Thyroid gland (tissue), 4 donors: ENCODE measurements around the gene CNTN5. TPM values are rescaled to one million over a fixed set of nuclear protein-coding genes. Genes with fewer than 3 reads are reported as not detected.
"Not testable (repeated sequence)": the region's sequence is repeated elsewhere in the genome, so short reads cannot be mapped to it uniquely, and the experiment has no call there.

Source experiments
- DNase-seq, 2 donors: peaks; one replicate each; pipeline ENCODE4 v3.0.0-alpha.2; 2019
- H3K27ac ChIP-seq, 3 donors: fragments of 200-600 bp; sonication (generic); 1 replicate in 2 of 3; 2 replicates in 1 of 3; pipeline ENCODE4 v1.5.1; 2016 to 2019; ENCODE audit warnings: mild to moderate bottlenecking in 1 of 3, moderate library complexity in 1 of 3
- H3K27me3 ChIP-seq: fragments of 200-600 bp; sonication (generic); one replicate; pipeline ENCODE4 v1.5.1; 2019
- H3K36me3 ChIP-seq, 2 donors: fragments of 200-600 bp; sonication (generic); one replicate each; pipeline ENCODE4 v1.5.1; 2016 to 2019
- H3K4me1 ChIP-seq, 2 donors: fragments of 200-600 bp; sonication (generic); one replicate each; pipeline ENCODE4 v1.5.1; 2017 to 2019
- H3K4me3 ChIP-seq, 3 donors: fragments of 200-600 bp; sonication (generic); replicated peaks in 1 of 3; 1 replicate in 2 of 3; 2 replicates in 1 of 3; pipeline ENCODE4 v1.5.1; 2016; ENCODE audit warnings: mild to moderate bottlenecking in 1 of 3
- H3K9me3 ChIP-seq: fragments of 200-600 bp; sonication (generic); one replicate; pipeline ENCODE4 v1.5.1; 2017
- CTCF ChIP-seq, 6 experiments: fragments of 200-600 bp in 3 of 6; fragments of 450-650 bp in 3 of 6; sonication (generic) in 3 of 6; IDR thresholded peaks; one replicate each; pipeline ENCODE4 v1.5.1; 2016 to 2019; ENCODE audit warnings: antibody characterized with exemption in 6 of 6, mild to moderate bottlenecking in 2 of 6, inconsistent platforms in 1 of 6, moderate library complexity in 1 of 6
- POLR2A ChIP-seq, 2 donors: fragments of 450-650 bp; IDR thresholded peaks; one replicate each; pipeline ENCODE4 v1.6.1; 2017; ENCODE audit warnings: antibody characterized with exemption in 2 of 2, mild to moderate bottlenecking in 2 of 2, moderate library complexity in 1 of 2
- WGBS, 2 donors: methylation state at CpG; one replicate each; pipeline ENCODE4 v1.1.5; 2017; 5-methylcytosine and 5-hydroxymethylcytosine counted together
- intact Hi-C: fragments of 100-400 bp; cut with DNase I; formaldehyde crosslinking; loops from one replicate; pipeline ENCODE4 v1.15.1; 2023
- total RNA-seq, 4 donors: library from RNA; depleted of rRNA; stranded (reverse); fragments of >200 nt; gene quantifications; one replicate each; pipeline ENCODE4 v1.2.3, GENCODE V29; 2016

Gene CNTN5
- total RNA-seq, 4 donors from 2014 or later = 1.9 to 14.3 (median 12.0) TPM

- TF ChIP-seq CTCF (IDR thresholded peaks at IDR 0.05) (no peak), POLR2A (IDR thresholded peaks at IDR 0.05) (no peak)
- H3K4me3 ChIP-seq = no peak overlapping the region
- H3K4me1 ChIP-seq = no peaks in the 10 kb centered on the region
- no peaks in the 10 kb centered on the region for H3K9me3 ChIP-seq
- DNase-seq = no peak
- intact Hi-C loops = no loop called here
- 93 to 95% methylated on average over 6 of the region's 6 CpGs for WGBS, 2 donors
- no peak overlapping the region for H3K27ac ChIP-seq
- no peaks in the 10 kb centered on the region for H3K36me3 ChIP-seq
- no peaks in the 10 kb centered on the region for H3K27me3 ChIP-seq
Measured at GRCh38 chr11:99812516-99812915, 791.8 kb downstream of the CNTN5 start.

- no peak overlapping the region for H3K4me3 ChIP-seq
- H3K36me3 ChIP-seq = no peaks in the 10 kb centered on the region
- no peak overlapping the region for H3K27ac ChIP-seq
- no peaks in the 10 kb centered on the region for H3K9me3 ChIP-seq
- no peaks in the 10 kb centered on the region for H3K4me1 ChIP-seq
- no peak for TF ChIP-seq POLR2A (IDR thresholded peaks at IDR 0.05)
- no peak for TF ChIP-seq CTCF (IDR thresholded peaks at IDR 0.05)
- no peak for DNase-seq
- H3K27me3 ChIP-seq = no peaks in the 10 kb centered on the region
- intact Hi-C loops = no loop called here
- WGBS, 2 donors = 88 to 91% methylated on average over 1 of the region's 1 CpG
Measured at GRCh38 chr11:99814021-99814420, 793.3 kb downstream of the CNTN5 start.

- no peaks in the 10 kb centered on the region for H3K27me3 ChIP-seq
- no peak overlapping the region for H3K27ac ChIP-seq
- no peak for DNase-seq
- no peaks in the 10 kb centered on the region for H3K4me1 ChIP-seq
- TF ChIP-seq POLR2A (IDR thresholded peaks at IDR 0.05) = no peak
- no peak for TF ChIP-seq CTCF (IDR thresholded peaks at IDR 0.05)
- WGBS, 2 donors = 76 to 81% methylated on average over 5 of the region's 5 CpGs
- intact Hi-C loops = no loop called here
- H3K4me3 ChIP-seq = no peak overlapping the region
- no peaks in the 10 kb centered on the region for H3K9me3 ChIP-seq
- no peaks in the 10 kb centered on the region for H3K36me3 ChIP-seq
Measured at GRCh38 chr11:99814738-99815137, 794.0 kb downstream of the CNTN5 start.

GRCh38 chr11:99818991-99819390, 798.2 kb downstream of the CNTN5 start:
- no peak overlapping the region for H3K4me3 ChIP-seq
- intact Hi-C loops = no loop called here
- H3K4me1 ChIP-seq = no peaks in the 10 kb centered on the region
- no peaks in the 10 kb centered on the region for H3K36me3 ChIP-seq
- no peak for TF ChIP-seq CTCF (IDR thresholded peaks at IDR 0.05)
- TF ChIP-seq POLR2A (IDR thresholded peaks at IDR 0.05) = no peak
- DNase-seq = no peak
- no peaks in the 10 kb centered on the region for H3K27me3 ChIP-seq
- no peaks in the 10 kb centered on the region for H3K9me3 ChIP-seq
- H3K27ac ChIP-seq = no peak overlapping the region

GRCh38 chr11:99822846-99823565, 802.3 kb downstream of the CNTN5 start:
- H3K4me3 ChIP-seq = no peak overlapping the region
- intact Hi-C loops = no loop called here
- H3K9me3 ChIP-seq = no peaks in the 10 kb centered on the region
- peak in 1 of 2 donors; percentile 6 for DNase-seq
- TF ChIP-seq CTCF (IDR thresholded peaks at IDR 0.05) (no peak), POLR2A (IDR thresholded peaks at IDR 0.05) (no peak)
- no peak overlapping the region for H3K27ac ChIP-seq
- no peaks in the 10 kb centered on the region for H3K4me1 ChIP-seq
- 48 to 57% methylated on average over 6 of the region's 6 CpGs for WGBS, 2 donors
- no peaks in the 10 kb centered on the region for H3K36me3 ChIP-seq
- no peaks in the 10 kb centered on the region for H3K27me3 ChIP-seq

- not testable (repeated sequence) for H3K4me3 ChIP-seq
Measured at GRCh38 chr11:99836739-99837138, 816.0 kb downstream of the CNTN5 start.

More at GRCh38 chr11:99836739-99837138, 816.0 kb downstream of the CNTN5 start:
- H3K4me1 ChIP-seq, intact Hi-C loops, DNase-seq, H3K27ac ChIP-seq, H3K27me3 ChIP-seq, H3K36me3 ChIP-seq, H3K9me3 ChIP-seq: not testable (repeated sequence)
